PFSK-1 (cell line): Measurements from ENCODE around the gene INSYN2B.

Source experiments
- FOXP2 ChIP-seq: optimal IDR thresholded peaks from 2 replicates; pipeline ENCODE3; 2011; ENCODE audit warnings: borderline replicate concordance, control low read depth, inconsistent platforms; ENCODE audit not compliant: insufficient read depth; ENCODE audit errors: extremely low read length, extremely low read depth
- POLR2AphosphoS5 ChIP-seq: IDR thresholded peaks from 2 replicates; pipeline ENCODE4 v1.6.1; 2012; ENCODE audit warnings: low read depth, mild to moderate bottlenecking, control low read depth, low read length, moderate library complexity
- REST ChIP-seq, 2 experiments: IDR thresholded peaks; 2 replicates each; pipeline versions ENCODE4 v1.6.1 to v1.8.0; 2011 to 2012; ENCODE audit warnings: low read depth in 2 of 2, low read length in 2 of 2, control low read depth in 1 of 2, inconsistent platforms in 1 of 2, mild to moderate bottlenecking in 1 of 2, moderate library complexity in 1 of 2; ENCODE audit not compliant: insufficient read depth in 1 of 2
- SIN3A ChIP-seq: IDR thresholded peaks from 2 replicates; pipeline ENCODE4 v1.6.1; 2012; ENCODE audit warnings: mild to moderate bottlenecking, low read length, moderate library complexity, borderline replicate concordance; ENCODE audit not compliant: insufficient read depth
- TAF1 ChIP-seq: IDR thresholded peaks from 2 replicates; pipeline ENCODE4 v1.6.1; 2012; ENCODE audit warnings: low read length, control low read depth, borderline replicate concordance; ENCODE audit not compliant: insufficient read depth

INSYN2B gene

GRCh38 chr5:169836835-169837536 lies 143.3 kb downstream of the INSYN2B start:
- TF ChIP-seq TAF1: no peak
- TF ChIP-seq FOXP2: no peak
- TF ChIP-seq POLR2AphosphoS5: no peak
- TF ChIP-seq REST (IDR thresholded peaks at IDR 0.05; ENCODE audit: insufficient read depth in 1 of 2, low read depth in 2 of 2, low read length in 2 of 2): no peak

GRCh38 chr5:169832845-169833244 lies 147.4 kb downstream of the INSYN2B start:
- no peak for TF ChIP-seq SIN3A
- TF ChIP-seq POLR2AphosphoS5: no peak
- TF ChIP-seq REST (IDR thresholded peaks at IDR 0.05; ENCODE audit: insufficient read depth in 1 of 2, low read depth in 2 of 2, low read length in 2 of 2): no peak
- no peak for TF ChIP-seq FOXP2
- no peak for TF ChIP-seq TAF1

GRCh38 chr5:169832304-169832703 lies 148.0 kb downstream of the INSYN2B start:
- TF ChIP-seq SIN3A (no peak), POLR2AphosphoS5 (no peak), TAF1 (no peak), FOXP2 (no peak), REST (IDR thresholded peaks at IDR 0.05; ENCODE audit: insufficient read depth in 1 of 2, low read depth in 2 of 2, low read length in 2 of 2) (no peak)

GRCh38 chr5:169831331-169831730 lies 149.0 kb downstream of the INSYN2B start:
- TF ChIP-seq POLR2AphosphoS5 (no peak), FOXP2 (no peak), REST (IDR thresholded peaks at IDR 0.05; ENCODE audit: insufficient read depth in 1 of 2, low read depth in 2 of 2, low read length in 2 of 2) (no peak), SIN3A (no peak), TAF1 (no peak)

- TF ChIP-seq FOXP2 (no peak), TAF1 (no peak), POLR2AphosphoS5 (no peak), SIN3A (no peak), REST (IDR thresholded peaks at IDR 0.05; ENCODE audit: insufficient read depth in 1 of 2, low read depth in 2 of 2, low read length in 2 of 2) (no peak)
Observed at GRCh38 chr5:169828385-169828784, 151.9 kb downstream of the INSYN2B start.
